ENCODE results near the gene NPAS2. TPM values are rescaled to one million over a fixed set of nuclear protein-coding genes. Genes with fewer than 3 reads are reported as not detected.

Gene NPAS2
- polyA plus RNA-seq, 1 of the 3 experiments (the other 2 are of a cell fraction) = 58.5 TPM

GRCh38 chr2:100907832-100908231 is 87.9 kb downstream of the NPAS2 start:
- Histone ChIP-seq H3K79me2 (ENCODE audit: insufficient read depth) (no peaks in the 10 kb centered on the region; the same call in 1 of the 2 replicates), H4K20me1 (ENCODE audit: insufficient read depth) (no peaks in the 10 kb centered on the region), H3K27me3 (ENCODE audit: insufficient read depth) (no peaks in the 10 kb centered on the region), H2AFZ (ENCODE audit: low read depth) (no peak overlapping the region), H3K4me2 (no peak overlapping the region), H3F3A (replicated peaks; ENCODE audit: insufficient read depth) (peaks cover 12% of the 10 kb centered on the region), H3K27ac (ENCODE audit: low read depth in 2 of 2, low read length in 1 of 2) (no peak overlapping the region), H3K4me1 (ENCODE audit: control insufficient read depth in 1 of 2, insufficient read depth in 2 of 2, low read depth in 1 of 2, low read length in 1 of 2) (peaks cover 14 to 21% of the 10 kb centered on the region in 2 experiments), H3K9me3 (no peaks in the 10 kb centered on the region), H3K9ac (no peak overlapping the region), H3K36me3 (replicated peaks in 1 of 2; ENCODE audit: control insufficient read depth in 1 of 2, insufficient read depth in 2 of 2, low read length in 1 of 2) (peaks cover 7 to 32% of the 10 kb centered on the region in 2 experiments), H3K9me2 (no peaks in the 10 kb centered on the region), H3K4me3 (ENCODE audit: low read depth in 2 of 2, low read length in 1 of 2) (no peak overlapping the region)
- TF ChIP-seq CHD2 (IDR thresholded peaks at IDR 0.05; ENCODE audit: low read length, partially characterized antibody) (no peak), YY1 (IDR thresholded peaks at IDR 0.05; ENCODE audit: low read depth) (no peak), NRF1 (IDR thresholded peaks at IDR 0.05; ENCODE audit: low read depth, low read length) (no peak), USF2 (IDR thresholded peaks at IDR 0.05; ENCODE audit: borderline replicate concordance, low read depth, low read length) (no peak), POLR2AphosphoS5 (IDR thresholded peaks at IDR 0.05; ENCODE audit: low read depth, low read length) (no peak), SMC3 (IDR thresholded peaks at IDR 0.05; ENCODE audit: low read depth, low read length) (no peak), RCOR1 (IDR thresholded peaks at IDR 0.05; ENCODE audit: low read length) (no peak), FOXJ3 (CRISPR knock-in tag; IDR thresholded peaks at IDR 0.05) (no peak), EP300 (IDR thresholded peaks at IDR 0.05; ENCODE audit: borderline replicate concordance in 1 of 2, low read depth in 1 of 2, low read length in 1 of 2) (no peak), SIN3A (IDR thresholded peaks at IDR 0.05; ENCODE audit: borderline replicate concordance, low read depth, low read length) (no peak), ELF1 (IDR thresholded peaks at IDR 0.05) (no peak)
- DNase-seq = no peak
- WGBS (ENCODE audit: low lambda C conversion rate) = 89% methylated on average over 5 of the region's 5 CpGs
- ChIA-PET CTCF (no interaction called here), POLR2A (no interaction called here)

DNA sequence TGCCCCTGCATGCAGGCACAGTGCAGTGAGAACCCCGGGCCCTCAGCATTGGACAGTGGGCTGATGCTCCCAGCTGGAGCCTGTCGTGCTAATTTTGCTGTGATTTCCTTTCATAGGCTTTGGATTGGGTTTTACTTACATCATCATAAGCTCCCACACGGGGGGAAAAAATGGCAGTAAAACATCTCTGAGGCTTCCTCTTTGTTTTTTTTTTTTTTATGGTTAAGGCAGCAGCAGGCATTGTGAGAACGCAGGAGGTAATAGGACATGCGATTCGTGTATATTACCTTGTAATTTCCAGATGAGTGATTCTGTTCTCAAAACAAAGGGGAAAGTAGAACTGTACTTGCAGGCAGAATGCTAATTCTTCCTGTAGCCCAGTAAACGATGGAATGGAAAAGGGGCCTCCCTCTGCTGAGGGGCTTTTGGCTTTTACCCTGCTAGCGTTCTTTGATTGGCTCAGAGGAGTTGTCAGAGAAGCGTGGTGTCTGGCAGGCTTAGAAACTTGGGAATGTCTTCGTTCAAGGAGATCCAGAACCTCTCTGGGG is 89.7 kb downstream of the NPAS2 start:
- Histone ChIP-seq H3K79me2 (ENCODE audit: insufficient read depth) (no peaks in the 10 kb centered on the region; the same call in 1 of the 2 replicates), H2AFZ (ENCODE audit: low read depth) (no peak overlapping the region), H3K4me2 (no peak overlapping the region), H3F3A (replicated peaks; ENCODE audit: insufficient read depth) (no peaks in the 10 kb centered on the region), H4K20me1 (ENCODE audit: insufficient read depth) (no peaks in the 10 kb centered on the region), H3K36me3 (replicated peaks in 1 of 2; ENCODE audit: control insufficient read depth in 1 of 2, insufficient read depth in 2 of 2, low read length in 1 of 2) (peaks cover 14 to 45% of the 10 kb centered on the region in 2 experiments), H3K4me1 (ENCODE audit: control insufficient read depth in 1 of 2, insufficient read depth in 2 of 2, low read depth in 1 of 2, low read length in 1 of 2) (peaks cover 0 to 4% of the 10 kb centered on the region in 2 experiments; a peak in 3 of 4 replicates), H3K27ac (ENCODE audit: low read depth in 2 of 2, low read length in 1 of 2) (no peak overlapping the region), H3K4me3 (ENCODE audit: low read depth in 2 of 2, low read length in 1 of 2) (no peak overlapping the region), H3K27me3 (ENCODE audit: insufficient read depth) (no peaks in the 10 kb centered on the region), H3K9me3 (no peaks in the 10 kb centered on the region), H3K9ac (no peak overlapping the region), H3K9me2 (no peaks in the 10 kb centered on the region)
- POLR2A ChIA-PET = no interaction called here
- CTCF ChIA-PET = interaction anchor here (1.3 kb wide), 1 partner anchor 9 kb away, joined by 3 read pairs; no protein-coding TSS in a partner anchor
- 77% methylated on average over 10 of the region's 10 CpGs for WGBS (ENCODE audit: low lambda C conversion rate)
- DNase-seq = no peak
- TF ChIP-seq, protein P1, sequence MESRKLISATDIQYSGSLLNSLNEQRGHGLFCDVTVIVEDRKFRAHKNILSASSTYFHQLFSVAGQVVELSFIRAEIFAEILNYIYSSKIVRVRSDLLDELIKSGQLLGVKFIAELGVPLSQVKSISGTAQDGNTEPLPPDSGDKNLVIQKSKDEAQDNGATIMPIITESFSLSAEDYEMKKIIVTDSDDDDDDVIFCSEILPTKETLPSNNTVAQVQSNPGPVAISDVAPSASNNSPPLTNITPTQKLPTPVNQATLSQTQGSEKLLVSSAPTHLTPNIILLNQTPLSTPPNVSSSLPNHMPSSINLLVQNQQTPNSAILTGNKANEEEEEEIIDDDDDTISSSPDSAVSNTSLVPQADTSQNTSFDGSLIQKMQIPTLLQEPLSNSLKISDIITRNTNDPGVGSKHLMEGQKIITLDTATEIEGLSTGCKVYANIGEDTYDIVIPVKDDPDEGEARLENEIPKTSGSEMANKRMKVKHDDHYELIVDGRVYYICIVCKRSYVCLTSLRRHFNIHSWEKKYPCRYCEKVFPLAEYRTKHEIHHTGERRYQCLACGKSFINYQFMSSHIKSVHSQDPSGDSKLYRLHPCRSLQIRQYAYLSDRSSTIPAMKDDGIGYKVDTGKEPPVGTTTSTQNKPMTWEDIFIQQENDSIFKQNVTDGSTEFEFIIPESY (IDR thresholded peaks at IDR 0.05; ENCODE audit: borderline replicate concordance, low read depth) = no peak
- no peak for TF ChIP-seq RAD21 (IDR thresholded peaks at IDR 0.05; ENCODE audit: low read length)
- no peak for TF ChIP-seq SIN3A (IDR thresholded peaks at IDR 0.05; ENCODE audit: borderline replicate concordance, low read depth, low read length)
- TF ChIP-seq EZH2phosphoT487 (IDR thresholded peaks at IDR 0.05; ENCODE audit: borderline replicate concordance, low read depth) = no peak
- TF ChIP-seq, protein P2, sequence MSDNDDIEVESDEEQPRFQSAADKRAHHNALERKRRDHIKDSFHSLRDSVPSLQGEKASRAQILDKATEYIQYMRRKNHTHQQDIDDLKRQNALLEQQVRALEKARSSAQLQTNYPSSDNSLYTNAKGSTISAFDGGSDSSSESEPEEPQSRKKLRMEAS (IDR thresholded peaks at IDR 0.05; ENCODE audit: low read depth) = no peak
- no peak for TF ChIP-seq GATA2 (CRISPR knock-in tag; IDR thresholded peaks at IDR 0.05)
- no peak for TF ChIP-seq FOXJ3 (CRISPR knock-in tag; IDR thresholded peaks at IDR 0.05)
- TF ChIP-seq TCF12 (IDR thresholded peaks at IDR 0.05) = no peak
- no peak for TF ChIP-seq REST (IDR thresholded peaks at IDR 0.05; ENCODE audit: low read depth, low read length)
- TF ChIP-seq USF2 (IDR thresholded peaks at IDR 0.05; ENCODE audit: borderline replicate concordance, low read depth, low read length) = no peak
- TF ChIP-seq TEAD4 (IDR thresholded peaks at IDR 0.05; ENCODE audit: borderline replicate concordance, insufficient read depth) = no peak

All from SK-N-SH (cell line).